Nephron (organoid): ENCODE results near the gene GTF3C1.
"Not testable (repeated sequence)": the region's sequence is repeated elsewhere in the genome, so short reads cannot be mapped to it uniquely, and the experiment has no call there.

ENCODE experiments used
- H3K27ac Mint-ChIP-seq, 3 experiments: 2 replicates each; pipeline ENCODE4 v1.8.0; 2020; ENCODE audit warnings: mixed read lengths in 3 of 3, mild to moderate bottlenecking in 2 of 3, moderate library complexity in 1 of 3
- H3K27me3 Mint-ChIP-seq: 2 replicates; pipeline ENCODE4 v1.8.0; 2021; ENCODE audit warnings: low read depth, mild to moderate bottlenecking, moderate library complexity, mixed read lengths
- H3K36me3 Mint-ChIP-seq: 2 replicates; pipeline ENCODE4 v1.8.0; 2020; ENCODE audit warnings: low read depth, mixed read lengths
- H3K4me1 Mint-ChIP-seq: 2 replicates; pipeline ENCODE4 v1.8.0; 2020; ENCODE audit warnings: mixed read lengths
- H3K4me3 Mint-ChIP-seq, 3 experiments: 2 replicates each; pipeline ENCODE4 v1.8.0; 2020; ENCODE audit warnings: mild to moderate bottlenecking in 3 of 3, mixed read lengths in 3 of 3, moderate library complexity in 2 of 3
- H3K9me3 Mint-ChIP-seq: 2 replicates; pipeline ENCODE4 v1.8.0; 2020; ENCODE audit warnings: mixed read lengths
- CTCF ChIP-seq, 3 experiments: fragments of 200-600 bp; sonication (generic); IDR thresholded peaks; one replicate each; pipeline ENCODE4 v1.5.0; 2021; ENCODE audit warnings: antibody characterized with exemption in 3 of 3; ENCODE audit not compliant: unreplicated experiment in 3 of 3

The GTF3C1 gene

GRCh38 chr16:27571433-27572326 is 22.0 kb upstream of the GTF3C1 start:
- Mint-ChIP-seq H3K36me3 (peaks cover 6% of the 10 kb centered on the region), H3K4me3 (no peak overlapping the region), H3K4me1 (peaks cover 28% of the 10 kb centered on the region), H3K27ac (peak overlapping the region; percentile 45 to 72 (median 61)), H3K27me3 (no peaks in the 10 kb centered on the region), H3K9me3 (no peaks in the 10 kb centered on the region)
- TF ChIP-seq CTCF (IDR thresholded peaks at IDR 0.05; ENCODE audit: unreplicated experiment in 3 of 3) = no peak

GRCh38 chr16:27570986-27571385 is 21.3 kb upstream of the GTF3C1 start:
- not testable (repeated sequence) for H3K36me3 Mint-ChIP-seq, H3K4me3 Mint-ChIP-seq, H3K27me3 Mint-ChIP-seq, H3K9me3 Mint-ChIP-seq
- peak overlapping the region in 1 of 3 experiments; percentile 26 for H3K27ac Mint-ChIP-seq
- H3K4me1 Mint-ChIP-seq = peaks cover 28% of the 10 kb centered on the region

- Mint-ChIP-seq H3K27ac (no peak overlapping the region), H3K27me3 (no peaks in the 10 kb centered on the region), H3K4me3 (no peak overlapping the region), H3K4me1 (peaks cover 27% of the 10 kb centered on the region), H3K36me3 (no peaks in the 10 kb centered on the region), H3K9me3 (no peaks in the 10 kb centered on the region)
- TF ChIP-seq CTCF (IDR thresholded peaks at IDR 0.05; ENCODE audit: unreplicated experiment in 3 of 3) = no peak
Observed at GRCh38 chr16:27568077-27568476, 18.4 kb upstream of the GTF3C1 start.

GRCh38 chr16:27566417-27566816 is 16.7 kb upstream of the GTF3C1 start:
- Mint-ChIP-seq H3K27ac (no peak overlapping the region), H3K4me3 (no peak overlapping the region), H3K4me1 (peaks cover 12% of the 10 kb centered on the region), H3K9me3 (no peaks in the 10 kb centered on the region), H3K27me3 (no peaks in the 10 kb centered on the region), H3K36me3 (no peaks in the 10 kb centered on the region)
- no peak for TF ChIP-seq CTCF (IDR thresholded peaks at IDR 0.05; ENCODE audit: unreplicated experiment in 3 of 3)

- Mint-ChIP-seq H3K9me3 (no peaks in the 10 kb centered on the region), H3K27me3 (no peaks in the 10 kb centered on the region), H3K27ac (peak overlapping the region; percentile 24 to 83 (median 51)), H3K36me3 (no peaks in the 10 kb centered on the region), H3K4me3 (no peak overlapping the region), H3K4me1 (peaks cover 11% of the 10 kb centered on the region)
- TF ChIP-seq CTCF (IDR thresholded peaks at IDR 0.05; ENCODE audit: unreplicated experiment in 3 of 3) = no peak
Observed at GRCh38 chr16:27564224-27564623, 14.5 kb upstream of the GTF3C1 start.

GRCh38 chr16:27561216-27561615 is 11.5 kb upstream of the GTF3C1 start:
- Mint-ChIP-seq H3K27ac (peak overlapping the region in 1 of 3 experiments; percentile 49), H3K27me3 (no peaks in the 10 kb centered on the region), H3K4me1 (peaks cover 11% of the 10 kb centered on the region), H3K4me3 (no peak overlapping the region), H3K36me3 (peaks cover 5% of the 10 kb centered on the region), H3K9me3 (no peaks in the 10 kb centered on the region)
- no peak for TF ChIP-seq CTCF (IDR thresholded peaks at IDR 0.05; ENCODE audit: unreplicated experiment in 3 of 3)
